GM18870 (cell line): ENCODE measurements around the gene ENO1.

Source experiments
- ATAC-seq: cut with Tn5 transposase; IDR thresholded peaks from one replicate; pipeline ENCODE4 v1.9.1; 2021; ENCODE audit warnings: moderate library complexity; ENCODE audit not compliant: unreplicated experiment

The ENO1 gene

DNA sequence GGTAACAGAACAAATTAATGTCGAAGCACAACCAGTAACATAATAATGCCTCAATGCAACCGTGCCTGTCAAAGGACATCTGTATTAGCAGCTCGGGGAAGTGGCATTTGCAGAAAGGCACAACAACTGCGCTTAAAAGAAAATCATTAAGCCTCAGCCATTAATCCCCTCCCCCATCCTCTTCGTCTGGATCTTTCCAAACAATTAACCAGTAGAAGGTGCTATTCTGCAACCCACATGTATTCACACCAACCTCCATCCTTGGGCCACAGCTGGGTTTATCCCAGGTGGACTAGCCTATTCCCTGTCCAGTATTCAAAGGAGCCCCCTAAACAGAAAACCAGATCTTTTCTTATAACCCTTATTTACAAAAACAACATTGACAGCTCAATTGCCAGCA, 63.6 kb downstream of the ENO1 start:
- no peak for ATAC-seq

DNA sequence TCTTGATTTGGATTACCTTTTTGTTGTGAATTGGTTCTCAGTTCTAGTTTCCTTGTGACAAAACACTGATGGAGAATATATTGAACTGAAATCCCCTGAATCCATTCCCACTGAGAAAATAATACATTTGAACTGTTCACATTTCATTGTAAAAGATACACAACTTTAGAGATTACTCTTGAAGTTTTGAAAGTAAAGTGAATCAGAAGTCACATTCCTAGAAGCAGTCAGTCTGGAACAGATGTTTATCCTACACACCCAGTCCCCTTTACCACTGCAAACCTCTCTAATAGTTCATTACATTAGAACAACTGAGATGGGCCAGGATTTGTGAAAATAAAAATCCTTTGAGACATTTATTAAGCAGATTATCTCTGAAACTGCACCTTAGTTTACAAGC, 64.5 kb downstream of the ENO1 start:
- no peak for ATAC-seq

DNA sequence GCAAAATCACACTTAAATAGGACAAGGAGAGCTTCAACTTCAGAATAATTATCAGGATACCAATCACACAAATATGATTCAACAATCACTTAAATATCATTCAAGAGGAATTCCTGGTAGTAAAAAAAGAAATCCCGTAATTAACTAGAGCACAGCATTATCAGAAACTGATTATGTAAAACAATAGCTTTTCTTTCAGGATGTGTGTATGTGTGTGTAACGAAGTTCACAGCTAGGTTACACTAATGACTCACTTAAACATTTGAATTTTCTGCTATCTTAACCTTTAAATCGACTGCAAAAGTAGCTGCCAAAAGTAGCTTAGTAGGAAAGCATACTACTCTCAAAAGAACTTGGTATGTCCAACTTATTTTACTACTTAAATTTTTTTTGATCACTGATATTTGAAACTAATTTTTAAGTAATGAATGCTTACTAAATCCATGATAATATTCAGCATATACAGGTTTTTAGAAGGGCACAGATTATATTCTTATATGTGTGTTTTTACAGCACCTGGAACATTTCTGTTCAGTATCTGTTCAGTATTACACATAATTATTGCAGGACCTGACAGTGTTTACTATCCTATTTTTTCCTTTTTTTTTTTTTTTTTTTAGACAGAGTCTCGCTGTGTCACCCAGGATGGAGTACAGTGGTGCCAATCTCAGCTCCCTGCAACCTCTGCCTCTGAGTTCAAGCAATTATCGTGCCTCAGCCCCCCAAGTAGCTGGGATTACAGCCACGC, 65.3 kb downstream of the ENO1 start:
- no peak for ATAC-seq

DNA sequence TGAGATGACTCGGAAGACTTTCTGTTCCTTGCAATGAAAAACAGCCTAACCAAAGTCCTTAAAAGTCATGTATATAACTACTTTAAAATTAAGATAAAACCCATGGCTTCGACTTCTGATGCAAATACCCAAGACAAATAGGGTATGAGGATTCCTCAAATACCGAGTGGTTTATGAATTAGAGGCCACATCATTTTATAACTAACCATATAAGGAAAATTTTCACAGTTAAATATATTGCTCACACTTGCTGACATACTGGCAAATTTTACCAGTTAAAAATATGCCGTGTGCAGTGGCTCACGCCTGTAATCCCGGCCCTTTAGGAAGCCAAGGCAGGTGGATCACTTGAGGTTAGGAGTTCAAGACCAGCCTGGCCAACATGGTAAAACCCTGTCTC, 66.4 kb downstream of the ENO1 start:
- no peak for ATAC-seq
